HG02678 (cell line): ENCODE data around the gene GOLGA2.
"Not testable (repeated sequence)": the region's sequence is repeated elsewhere in the genome, so short reads cannot be mapped to it uniquely, and the experiment has no call there.

Source experiments
- ATAC-seq: cut with Tn5 transposase; IDR thresholded peaks from one replicate; pipeline ENCODE4 v1.9.1; 2021; ENCODE audit warnings: mild to moderate bottlenecking, moderate library complexity; ENCODE audit not compliant: unreplicated experiment

The GOLGA2 gene

GRCh38 chr9:128243215-128244018 is 32.4 kb downstream of the GOLGA2 start:
- ATAC-seq: no peak

GRCh38 chr9:128242828-128243214 is 33.0 kb downstream of the GOLGA2 start:
- no peak for ATAC-seq

- ATAC-seq: no peak
Measured at GRCh38 chr9:128242124-128242523, 33.7 kb downstream of the GOLGA2 start.

GRCh38 chr9:128233817-128234406 is 41.9 kb downstream of the GOLGA2 start:
- ATAC-seq: no peak

- no peak for ATAC-seq
Measured at GRCh38 chr9:128232528-128233428, 43.0 kb downstream of the GOLGA2 start.

GRCh38 chr9:128231638-128232527 is 43.9 kb downstream of the GOLGA2 start:
- ATAC-seq: no peak

GRCh38 chr9:128230897-128231296 is 44.9 kb downstream of the GOLGA2 start:
- not testable (repeated sequence) for ATAC-seq

- no peak for ATAC-seq
Measured at GRCh38 chr9:128226412-128226801, 49.4 kb downstream of the GOLGA2 start.

- ATAC-seq: no peak
Measured at GRCh38 chr9:128225770-128226411, 49.9 kb downstream of the GOLGA2 start.

GRCh38 chr9:128224877-128225276 is 50.9 kb downstream of the GOLGA2 start:
- ATAC-seq: no peak

GRCh38 chr9:128222880-128223670 is 52.7 kb downstream of the GOLGA2 start:
- ATAC-seq: no peak

GRCh38 chr9:128222026-128222425 is 53.8 kb downstream of the GOLGA2 start:
- no peak for ATAC-seq

GRCh38 chr9:128219831-128220230 is 56.0 kb downstream of the GOLGA2 start:
- no peak for ATAC-seq

- ATAC-seq: peak; percentile 91
Measured at GRCh38 chr9:128218518-128219389, 57.1 kb downstream of the GOLGA2 start.

GRCh38 chr9:128218172-128218517 is 57.7 kb downstream of the GOLGA2 start:
- no peak for ATAC-seq

GRCh38 chr9:128216781-128217553 is 58.8 kb downstream of the GOLGA2 start:
- no peak for ATAC-seq
